ENCODE results near the gene IQCN. TPM values are rescaled to one million over a fixed set of nuclear protein-coding genes. Genes with fewer than 3 reads are reported as not detected.

The IQCN gene
- polyA plus RNA-seq, 1 donor (not counting 4 experiments of a cell fraction or from before 2014, with no cell fraction given), result not detected

- H3K4me2 ChIP-seq (ENCODE audit: control insufficient read depth, extremely low read depth, insufficient read depth, low read depth, low read length), result peak overlapping the region; percentile 10
- no peak overlapping the region for H3K4me3 ChIP-seq (ENCODE audit: control insufficient read depth in 2 of 3, extremely low read depth in 1 of 3, insufficient read depth in 2 of 3, low read depth in 1 of 3, low read length in 3 of 3)
- H3K36me3 ChIP-seq (ENCODE audit: control insufficient read depth in 2 of 2, extremely low read depth in 1 of 2, insufficient read depth in 2 of 2, low read length in 2 of 2), result no peaks in the 10 kb centered on the region
- DNase-seq (ENCODE audit: low read depth, low spot score) (no peak), FAIRE-seq (no peak)
- peaks cover 21% of the 10 kb centered on the region for H3K4me1 ChIP-seq (ENCODE audit: control insufficient read depth, extremely low read depth, insufficient read depth, low read length)
- H3K9me1 ChIP-seq (ENCODE audit: control insufficient read depth, extremely low read depth, insufficient read depth, low read length), result no peaks in the 10 kb centered on the region
- TF ChIP-seq EZH2 (IDR thresholded peaks at IDR 0.05; ENCODE audit: low read length) (no peak), CTCF (optimal IDR thresholded peaks at IDR 0.05 in 1 of 3, IDR thresholded peaks at IDR 0.05 in 1 of 3, conservative IDR thresholded peaks at IDR 0.05 in 1 of 3; ENCODE audit: extremely low read depth in 1 of 3, insufficient read depth in 2 of 3, low read length in 3 of 3) (peak in 2 of 3 experiments; percentile 73 to 74)
- H3K79me2 ChIP-seq (ENCODE audit: control insufficient read depth, insufficient read depth, low read length), result no peaks in the 10 kb centered on the region
- no peaks in the 10 kb centered on the region for H4K20me1 ChIP-seq (ENCODE audit: control insufficient read depth, extremely low read depth, insufficient read depth, low read length)
- dilution Hi-C loops (cut with MboI; ENCODE audit: extremely low pct_ligation_motif_present, low sequenced_read_pairs), result no loop called here
- no peak overlapping the region for H2AFZ ChIP-seq (ENCODE audit: control insufficient read depth, low read length)
- H3K27me3 ChIP-seq (ENCODE audit: control insufficient read depth, extremely low read depth, insufficient read depth, low read length), result no peaks in the 10 kb centered on the region
- H3K9ac ChIP-seq (ENCODE audit: control insufficient read depth, extremely low read depth, insufficient read depth, low read length), result no peak overlapping the region
- no peaks in the 10 kb centered on the region for H3K9me3 ChIP-seq (ENCODE audit: control insufficient read depth, low read depth, low read length)
- H3K27ac ChIP-seq (ENCODE audit: control insufficient read depth, insufficient read depth, low read length), result no peak overlapping the region
Measured at GRCh38 chr19:18254546-18255503, 19.4 kb downstream of the IQCN start.

- peak overlapping the region; percentile 35 for H2AFZ ChIP-seq (ENCODE audit: control insufficient read depth, low read length)
Measured at GRCh38 chr19:18253716-18254115, 20.5 kb downstream of the IQCN start.

More at GRCh38 chr19:18253716-18254115, 20.5 kb downstream of the IQCN start:
- DNase-seq (ENCODE audit: low read depth, low spot score), result no peak
- Histone ChIP-seq H3K4me3 (ENCODE audit: control insufficient read depth in 2 of 3, extremely low read depth in 1 of 3, insufficient read depth in 2 of 3, low read depth in 1 of 3, low read length in 3 of 3) (no peak overlapping the region), H3K9me1 (ENCODE audit: control insufficient read depth, extremely low read depth, insufficient read depth, low read length) (no peaks in the 10 kb centered on the region), H3K27ac (ENCODE audit: control insufficient read depth, insufficient read depth, low read length) (no peak overlapping the region), H3K4me1 (ENCODE audit: control insufficient read depth, extremely low read depth, insufficient read depth, low read length) (peaks cover 21% of the 10 kb centered on the region), H3K27me3 (ENCODE audit: control insufficient read depth, extremely low read depth, insufficient read depth, low read length) (no peaks in the 10 kb centered on the region), H3K36me3 (ENCODE audit: control insufficient read depth in 2 of 2, extremely low read depth in 1 of 2, insufficient read depth in 2 of 2, low read length in 2 of 2) (no peaks in the 10 kb centered on the region), H3K9ac (ENCODE audit: control insufficient read depth, extremely low read depth, insufficient read depth, low read length) (no peak overlapping the region), H3K4me2 (ENCODE audit: control insufficient read depth, extremely low read depth, insufficient read depth, low read depth, low read length) (peak overlapping the region; percentile 20), H4K20me1 (ENCODE audit: control insufficient read depth, extremely low read depth, insufficient read depth, low read length) (no peaks in the 10 kb centered on the region), H3K9me3 (ENCODE audit: control insufficient read depth, low read depth, low read length) (no peaks in the 10 kb centered on the region), H3K79me2 (ENCODE audit: control insufficient read depth, insufficient read depth, low read length) (no peaks in the 10 kb centered on the region)
- dilution Hi-C loops (cut with MboI; ENCODE audit: extremely low pct_ligation_motif_present, low sequenced_read_pairs), result no loop called here
- TF ChIP-seq CTCF (optimal IDR thresholded peaks at IDR 0.05 in 1 of 3, IDR thresholded peaks at IDR 0.05 in 1 of 3, conservative IDR thresholded peaks at IDR 0.05 in 1 of 3; ENCODE audit: extremely low read depth in 1 of 3, insufficient read depth in 2 of 3, low read length in 3 of 3), result no peak
- TF ChIP-seq EZH2 (IDR thresholded peaks at IDR 0.05; ENCODE audit: low read length), result no peak
- FAIRE-seq, result peak; percentile 92
